Measurements from ENCODE around the gene NOP16.

Gene NOP16

GRCh38 chr5:176418251-176418650, 29.9 kb upstream of the NOP16 start:
- Histone ChIP-seq H4K5ac (ENCODE audit: low read length) (no peak overlapping the region), H3K79me1 (ENCODE audit: low read length) (no peaks in the 10 kb centered on the region), H3K79me2 (ENCODE audit: control insufficient read depth, insufficient read depth, low read length) (no peaks in the 10 kb centered on the region), H3K18ac (ENCODE audit: low read length) (no peak overlapping the region), H3K36me3 (ENCODE audit: control insufficient read depth, insufficient read depth, low read length) (no peaks in the 10 kb centered on the region), H3K27ac (ENCODE audit: low read depth, low read length) (no peak overlapping the region), H2BK5ac (ENCODE audit: low read length) (no peak overlapping the region), H2BK120ac (ENCODE audit: low read depth, low read length) (no peak overlapping the region), H3K56ac (ENCODE audit: low read length) (no peak overlapping the region), H2BK15ac (replicated peaks; ENCODE audit: low read depth) (no peak overlapping the region), H3K4ac (ENCODE audit: low read depth, low read length) (no peak overlapping the region), H2AK5ac (ENCODE audit: low read length) (no peak overlapping the region), H3K23ac (ENCODE audit: low read length) (no peak overlapping the region), H3K4me1 (ENCODE audit: control insufficient read depth, low read depth, low read length) (no peaks in the 10 kb centered on the region), H3K4me3 (ENCODE audit: low read length) (no peak overlapping the region), H3K4me2 (ENCODE audit: low read length) (no peak overlapping the region), H3K27me3 (ENCODE audit: insufficient read depth, low read length, poor library complexity) (no peaks in the 10 kb centered on the region), H3K9ac (ENCODE audit: low read length) (no peak overlapping the region), H4K8ac (ENCODE audit: low read depth, low read length) (no peak overlapping the region)
- WGBS (ENCODE audit: extremely low coverage, insufficient coverage, low lambda C conversion rate), result no CpG with 5 or more reads among the region's 9 CpGs
- peak; percentile 77 for DNase-seq

GRCh38 chr5:176416965-176417364, 28.6 kb upstream of the NOP16 start:
- Histone ChIP-seq H3K4me1 (ENCODE audit: control insufficient read depth, low read depth, low read length) (no peaks in the 10 kb centered on the region), H3K4ac (ENCODE audit: low read depth, low read length) (no peak overlapping the region), H4K5ac (ENCODE audit: low read length) (no peak overlapping the region), H3K9ac (ENCODE audit: low read length) (peak overlapping the region; percentile 1), H2BK5ac (ENCODE audit: low read length) (no peak overlapping the region), H3K27ac (ENCODE audit: low read depth, low read length) (no peak overlapping the region), H4K8ac (ENCODE audit: low read depth, low read length) (no peak overlapping the region), H3K4me2 (ENCODE audit: low read length) (no peak overlapping the region), H3K23ac (ENCODE audit: low read length) (no peak overlapping the region), H3K79me2 (ENCODE audit: control insufficient read depth, insufficient read depth, low read length) (no peaks in the 10 kb centered on the region), H3K4me3 (ENCODE audit: low read length) (no peak overlapping the region), H2BK15ac (replicated peaks; ENCODE audit: low read depth) (no peak overlapping the region), H3K36me3 (ENCODE audit: control insufficient read depth, insufficient read depth, low read length) (no peaks in the 10 kb centered on the region), H2BK120ac (ENCODE audit: low read depth, low read length) (no peak overlapping the region), H3K18ac (ENCODE audit: low read length) (no peak overlapping the region), H3K27me3 (ENCODE audit: insufficient read depth, low read length, poor library complexity) (no peaks in the 10 kb centered on the region), H2AK5ac (ENCODE audit: low read length) (no peak overlapping the region), H3K79me1 (ENCODE audit: low read length) (no peaks in the 10 kb centered on the region), H3K56ac (ENCODE audit: low read length) (peak overlapping the region; percentile 39)
- no peak for DNase-seq
- no CpG with 5 or more reads among the region's 11 CpGs for WGBS (ENCODE audit: extremely low coverage, insufficient coverage, low lambda C conversion rate)

- peak within 1 kb of the TSS; percentile 63 for H3K27ac ChIP-seq (ENCODE audit: low read depth, low read length)
- no peak within 1 kb of the TSS for H2AK5ac ChIP-seq (ENCODE audit: low read length)
- peak within 1 kb of the TSS; percentile 68 for H3K4me3 ChIP-seq (ENCODE audit: low read length)
- H3K56ac ChIP-seq (ENCODE audit: low read length), result peak within 1 kb of the TSS; percentile 83
- H4K5ac ChIP-seq (ENCODE audit: low read length), result no peak within 1 kb of the TSS
- H2BK15ac ChIP-seq (replicated peaks; ENCODE audit: low read depth), result no peak within 1 kb of the TSS
- no CpG with 5 or more reads among the region's 107 CpGs for WGBS (ENCODE audit: extremely low coverage, insufficient coverage, low lambda C conversion rate)
- H4K8ac ChIP-seq (ENCODE audit: low read depth, low read length), result no peak within 1 kb of the TSS
- H3K18ac ChIP-seq (ENCODE audit: low read length), result peak within 1 kb of the TSS; percentile 7
- no peaks in the 10 kb centered on the region for H3K36me3 ChIP-seq (ENCODE audit: control insufficient read depth, insufficient read depth, low read length)
- peak within 1 kb of the TSS; percentile 68 for H3K4me2 ChIP-seq (ENCODE audit: low read length)
- H2BK5ac ChIP-seq (ENCODE audit: low read length), result no peak within 1 kb of the TSS
- no peaks in the 10 kb centered on the region for H3K79me2 ChIP-seq (ENCODE audit: control insufficient read depth, insufficient read depth, low read length)
- no peaks in the 10 kb centered on the region for H3K4me1 ChIP-seq (ENCODE audit: control insufficient read depth, low read depth, low read length)
- no peak within 1 kb of the TSS for H3K4ac ChIP-seq (ENCODE audit: low read depth, low read length)
- H2BK120ac ChIP-seq (ENCODE audit: low read depth, low read length), result no peak within 1 kb of the TSS
- H3K79me1 ChIP-seq (ENCODE audit: low read length), result no peaks in the 10 kb centered on the region
- peak; percentile 91 for DNase-seq
- H3K23ac ChIP-seq (ENCODE audit: low read length), result no peak within 1 kb of the TSS
- H3K27me3 ChIP-seq (ENCODE audit: insufficient read depth, low read length, poor library complexity), result no peaks in the 10 kb centered on the region
- peak within 1 kb of the TSS; percentile 71 for H3K9ac ChIP-seq (ENCODE audit: low read length)
Observed at GRCh38 chr5:176415952-176416924, 27.8 kb upstream of the NOP16 start, which contains the start of gene CLTB. CLTB (minus strand) TSS chr5:176416539; CDS start chr5:176416363, 176 bp downstream.

DNA sequence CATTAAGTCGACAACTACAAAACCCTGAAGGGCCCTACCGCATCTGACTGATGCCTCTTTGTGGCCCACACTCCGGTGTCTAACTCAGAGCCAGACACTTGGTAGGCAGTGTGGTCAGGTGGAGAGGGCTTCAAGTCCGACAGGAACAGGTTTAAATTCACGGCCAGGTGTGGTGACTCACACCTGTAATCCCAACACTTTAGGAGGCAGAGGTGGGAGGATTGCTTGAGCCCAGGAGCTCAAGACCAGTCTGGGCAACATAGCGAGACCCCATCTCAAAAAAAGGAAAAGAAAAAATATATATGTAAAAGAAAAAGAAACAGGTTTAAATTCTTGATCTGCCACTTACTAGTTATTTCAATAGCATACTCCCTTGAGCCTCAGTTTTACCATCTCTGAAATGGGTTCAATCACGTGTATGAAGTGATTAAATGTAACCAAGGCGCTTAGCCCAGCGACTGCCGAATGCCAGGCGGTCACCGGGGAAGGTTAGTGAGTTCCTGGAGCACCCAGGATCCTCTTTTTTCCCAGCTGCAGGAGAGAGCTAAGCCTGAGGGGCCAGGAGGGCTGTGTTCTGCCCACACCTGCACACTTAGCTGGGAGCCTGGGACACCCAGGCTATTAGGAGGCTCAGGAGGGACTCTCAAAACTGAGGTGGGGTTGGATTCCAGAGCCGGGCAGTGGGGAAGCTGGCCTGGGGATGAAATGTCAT, 27.0 kb upstream of the NOP16 start:
- Histone ChIP-seq H3K4ac (ENCODE audit: low read depth, low read length) (no peak overlapping the region), H3K79me1 (ENCODE audit: low read length) (no peaks in the 10 kb centered on the region), H3K18ac (ENCODE audit: low read length) (no peak overlapping the region), H3K9ac (ENCODE audit: low read length) (peak overlapping the region; percentile 71), H3K4me1 (ENCODE audit: control insufficient read depth, low read depth, low read length) (no peaks in the 10 kb centered on the region), H4K8ac (ENCODE audit: low read depth, low read length) (no peak overlapping the region), H3K4me2 (ENCODE audit: low read length) (peak overlapping the region; percentile 68), H3K27ac (ENCODE audit: low read depth, low read length) (peak overlapping the region; percentile 63), H3K27me3 (ENCODE audit: insufficient read depth, low read length, poor library complexity) (no peaks in the 10 kb centered on the region), H2BK120ac (ENCODE audit: low read depth, low read length) (no peak overlapping the region), H3K36me3 (ENCODE audit: control insufficient read depth, insufficient read depth, low read length) (no peaks in the 10 kb centered on the region), H3K23ac (ENCODE audit: low read length) (no peak overlapping the region), H2BK5ac (ENCODE audit: low read length) (no peak overlapping the region), H3K79me2 (ENCODE audit: control insufficient read depth, insufficient read depth, low read length) (no peaks in the 10 kb centered on the region), H2AK5ac (ENCODE audit: low read length) (no peak overlapping the region), H4K5ac (ENCODE audit: low read length) (no peak overlapping the region), H3K4me3 (ENCODE audit: low read length) (peak overlapping the region; percentile 68), H3K56ac (ENCODE audit: low read length) (peak overlapping the region; percentile 83), H2BK15ac (replicated peaks; ENCODE audit: low read depth) (no peak overlapping the region)
- no CpG with 5 or more reads among the region's 13 CpGs for WGBS (ENCODE audit: extremely low coverage, insufficient coverage, low lambda C conversion rate)
- DNase-seq, result no peak

GRCh38 chr5:176414704-176415103, 26.3 kb upstream of the NOP16 start:
- no peak overlapping the region for H2AK5ac ChIP-seq (ENCODE audit: low read length)
- H3K36me3 ChIP-seq (ENCODE audit: control insufficient read depth, insufficient read depth, low read length), result no peaks in the 10 kb centered on the region
- no peak overlapping the region for H4K5ac ChIP-seq (ENCODE audit: low read length)
- no peaks in the 10 kb centered on the region for H3K79me1 ChIP-seq (ENCODE audit: low read length)
- H3K79me2 ChIP-seq (ENCODE audit: control insufficient read depth, insufficient read depth, low read length), result no peaks in the 10 kb centered on the region
- no peak overlapping the region for H3K23ac ChIP-seq (ENCODE audit: low read length)
- H3K56ac ChIP-seq (ENCODE audit: low read length), result no peak overlapping the region
- H3K4me3 ChIP-seq (ENCODE audit: low read length), result no peak overlapping the region
- no peak overlapping the region for H3K27ac ChIP-seq (ENCODE audit: low read depth, low read length)
- WGBS (ENCODE audit: extremely low coverage, insufficient coverage, low lambda C conversion rate), result no CpG with 5 or more reads among the region's 3 CpGs
- H3K4me2 ChIP-seq (ENCODE audit: low read length), result no peak overlapping the region
- H3K9ac ChIP-seq (ENCODE audit: low read length), result no peak overlapping the region
- no peak overlapping the region for H4K8ac ChIP-seq (ENCODE audit: low read depth, low read length)
- H3K4ac ChIP-seq (ENCODE audit: low read depth, low read length), result no peak overlapping the region
- H2BK120ac ChIP-seq (ENCODE audit: low read depth, low read length), result no peak overlapping the region
- H2BK5ac ChIP-seq (ENCODE audit: low read length), result no peak overlapping the region
- no peaks in the 10 kb centered on the region for H3K27me3 ChIP-seq (ENCODE audit: insufficient read depth, low read length, poor library complexity)
- no peaks in the 10 kb centered on the region for H3K4me1 ChIP-seq (ENCODE audit: control insufficient read depth, low read depth, low read length)
- no peak for DNase-seq
- no peak overlapping the region for H2BK15ac ChIP-seq (replicated peaks; ENCODE audit: low read depth)
- no peak overlapping the region for H3K18ac ChIP-seq (ENCODE audit: low read length)

All from mesendoderm (in vitro differentiated cells).